SU-DHL-6 (cell line): ENCODE results near the gene LYZL2.

Experiments used
- H2AFZ ChIP-seq: fragments of 200-600 bp; sonication (generic); 2 replicates; pipeline ENCODE4 v1.6.1; 2014; ENCODE audit warnings: low read depth, mild to moderate bottlenecking, moderate library complexity, mixed read lengths, antibody characterized with exemption, low read length; ENCODE audit not compliant: severe bottlenecking
- H3F3A ChIP-seq: fragments of 200-600 bp; shearing (Covaris generic); 2 replicates; pipeline ENCODE4 v1.6.0; 2016; ENCODE audit warnings: antibody characterized with exemption, mild to moderate bottlenecking; ENCODE audit not compliant: insufficient read depth
- H3K27ac ChIP-seq: fragments of 200-600 bp; sonication (generic); 2 replicates; pipeline ENCODE4 v1.5.1; 2016; ENCODE audit warnings: low read depth, mild to moderate bottlenecking, low read length, moderate library complexity, mixed read lengths
- H3K27me3 ChIP-seq: fragments of 200-600 bp; sonication (generic), shearing (Covaris generic); 2 replicates; pipeline ENCODE4 v1.6.0; 2014; ENCODE audit warnings: mild to moderate bottlenecking, low read length
- H3K36me3 ChIP-seq: fragments of 200-600 bp; sonication (generic); 2 replicates; pipeline ENCODE4 v1.6.1; 2014; ENCODE audit warnings: mild to moderate bottlenecking, low read length, mixed read lengths
- H3K4me2 ChIP-seq: fragments of 300-600, 200-600 bp; shearing (Covaris generic), sonication (generic); 2 replicates; pipeline ENCODE4 v1.6.0; 2014; ENCODE audit warnings: low read length, low read depth, mild to moderate bottlenecking; ENCODE audit not compliant: poor library complexity, severe bottlenecking
- H3K4me3 ChIP-seq: fragments of 200-600 bp; sonication (generic); 2 replicates; pipeline ENCODE4 v1.5.1; 2014; ENCODE audit warnings: antibody characterized with exemption, low read length, mild to moderate bottlenecking, mixed read lengths; ENCODE audit not compliant: insufficient read depth, poor library complexity, severe bottlenecking
- H3K79me2 ChIP-seq: fragments of 200-600 bp; sonication (generic); 2 replicates; pipeline ENCODE4 v1.6.1; 2014; ENCODE audit warnings: mild to moderate bottlenecking, low read length, moderate library complexity; ENCODE audit not compliant: insufficient read depth
- H3K9ac ChIP-seq: fragments of 200-600 bp; sonication (generic); 2 replicates; pipeline ENCODE4 v1.7.0; 2014; ENCODE audit warnings: mild to moderate bottlenecking, low read length
- H3K9me2 ChIP-seq: fragments of 200-600 bp; sonication (generic); replicated peaks from 2 replicates; pipeline ENCODE4 v1.6.1; 2014; ENCODE audit warnings: low read length; ENCODE audit not compliant: insufficient read depth
- H3K9me3 ChIP-seq: fragments of 200-600 bp; sonication (generic); 2 replicates; pipeline ENCODE4 v1.6.1; 2014; ENCODE audit warnings: low read length, mixed read lengths; ENCODE audit not compliant: insufficient read depth
- H4K20me1 ChIP-seq: fragments of 200-600 bp; sonication (generic); 2 replicates; pipeline ENCODE4 v1.6.1; 2014; ENCODE audit warnings: low read depth, mild to moderate bottlenecking, antibody characterized with exemption, low read length, moderate library complexity, mixed read lengths
- CTCF ChIP-seq: fragments of 200-600 bp; sonication (generic); IDR thresholded peaks from one replicate; pipeline ENCODE4 v1.5.1; 2017; ENCODE audit warnings: antibody characterized with exemption, mild to moderate bottlenecking, low read length, moderate library complexity; ENCODE audit not compliant: insufficient read depth, poor library complexity, severe bottlenecking
- EZH2phosphoT487 ChIP-seq: fragments of 200-600 bp; sonication (generic), shearing (Covaris generic); conservative IDR thresholded peaks from 2 replicates; pipeline ENCODE4 v1.6.1; 2018; ENCODE audit warnings: mild to moderate bottlenecking, antibody characterized with exemption, low read length, moderate library complexity, mixed read lengths

The LYZL2 gene

GRCh38 chr10:30639946-30640786, 10.6 kb upstream of the LYZL2 start:
- no peak overlapping the region for H2AFZ ChIP-seq
- H3K36me3 ChIP-seq: no peaks in the 10 kb centered on the region
- no peaks in the 10 kb centered on the region for H3K79me2 ChIP-seq
- H3K9me3 ChIP-seq: no peaks in the 10 kb centered on the region
- no peaks in the 10 kb centered on the region for H4K20me1 ChIP-seq
- TF ChIP-seq EZH2phosphoT487: no peak
- peak; percentile 79 for TF ChIP-seq CTCF
- no peak overlapping the region for H3K27ac ChIP-seq
- no peak overlapping the region for H3K9ac ChIP-seq
- no peak overlapping the region for H3K4me2 ChIP-seq
- H3K27me3 ChIP-seq: no peaks in the 10 kb centered on the region
- no peaks in the 10 kb centered on the region for H3F3A ChIP-seq
- no peak overlapping the region for H3K4me3 ChIP-seq
- no peaks in the 10 kb centered on the region for H3K9me2 ChIP-seq

- no peaks in the 10 kb centered on the region for H3K36me3 ChIP-seq
- H3K9me3 ChIP-seq: no peaks in the 10 kb centered on the region
- H3K79me2 ChIP-seq: no peaks in the 10 kb centered on the region
- no peaks in the 10 kb centered on the region for H3K9me2 ChIP-seq
- no peak overlapping the region for H3K4me2 ChIP-seq
- TF ChIP-seq EZH2phosphoT487 (no peak), CTCF (no peak)
- no peaks in the 10 kb centered on the region for H4K20me1 ChIP-seq
- H3F3A ChIP-seq: no peaks in the 10 kb centered on the region
- no peak overlapping the region for H3K27ac ChIP-seq
- no peak overlapping the region for H3K4me3 ChIP-seq
- H3K9ac ChIP-seq: no peak overlapping the region
- H2AFZ ChIP-seq: no peak overlapping the region
- H3K27me3 ChIP-seq: no peaks in the 10 kb centered on the region
Observed at GRCh38 chr10:30637881-30638467, 8.4 kb upstream of the LYZL2 start.

DNA sequence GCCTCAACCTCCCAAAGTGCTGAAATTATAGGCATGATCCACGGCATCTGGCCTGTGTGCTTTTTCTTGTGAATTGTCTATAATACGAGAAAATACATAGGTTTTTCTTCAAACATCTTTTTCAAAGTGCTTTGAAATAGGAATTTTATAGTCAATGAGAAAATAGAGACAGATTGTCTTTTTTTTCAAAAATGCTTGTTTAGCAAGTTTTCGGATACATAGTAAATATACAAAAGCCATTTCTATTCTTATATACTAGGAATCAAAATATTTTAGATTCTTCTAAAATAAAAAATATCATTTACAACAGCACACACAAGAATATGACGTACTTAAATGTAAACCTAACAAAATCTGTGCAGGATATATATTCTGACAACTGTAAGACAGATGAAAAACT, 1.6 kb upstream of the LYZL2 start:
- no peak for TF ChIP-seq CTCF
- TF ChIP-seq EZH2phosphoT487: no peak
- H3K4me3 ChIP-seq: no peak overlapping the region

More for the DNA sequence above, 1.6 kb upstream of the LYZL2 start:
- H3K4me2 ChIP-seq: no peak overlapping the region
- H3K36me3 ChIP-seq: no peaks in the 10 kb centered on the region
- no peaks in the 10 kb centered on the region for H3K79me2 ChIP-seq
- H4K20me1 ChIP-seq: no peaks in the 10 kb centered on the region
- no peaks in the 10 kb centered on the region for H3K9me3 ChIP-seq
- no peaks in the 10 kb centered on the region for H3F3A ChIP-seq
- H2AFZ ChIP-seq: no peak overlapping the region
- no peaks in the 10 kb centered on the region for H3K9me2 ChIP-seq
- no peak overlapping the region for H3K27ac ChIP-seq
- no peaks in the 10 kb centered on the region for H3K27me3 ChIP-seq
- H3K9ac ChIP-seq: no peak overlapping the region
